Measurements from ENCODE around the gene TPP2.

TPP2 gene

DNA sequence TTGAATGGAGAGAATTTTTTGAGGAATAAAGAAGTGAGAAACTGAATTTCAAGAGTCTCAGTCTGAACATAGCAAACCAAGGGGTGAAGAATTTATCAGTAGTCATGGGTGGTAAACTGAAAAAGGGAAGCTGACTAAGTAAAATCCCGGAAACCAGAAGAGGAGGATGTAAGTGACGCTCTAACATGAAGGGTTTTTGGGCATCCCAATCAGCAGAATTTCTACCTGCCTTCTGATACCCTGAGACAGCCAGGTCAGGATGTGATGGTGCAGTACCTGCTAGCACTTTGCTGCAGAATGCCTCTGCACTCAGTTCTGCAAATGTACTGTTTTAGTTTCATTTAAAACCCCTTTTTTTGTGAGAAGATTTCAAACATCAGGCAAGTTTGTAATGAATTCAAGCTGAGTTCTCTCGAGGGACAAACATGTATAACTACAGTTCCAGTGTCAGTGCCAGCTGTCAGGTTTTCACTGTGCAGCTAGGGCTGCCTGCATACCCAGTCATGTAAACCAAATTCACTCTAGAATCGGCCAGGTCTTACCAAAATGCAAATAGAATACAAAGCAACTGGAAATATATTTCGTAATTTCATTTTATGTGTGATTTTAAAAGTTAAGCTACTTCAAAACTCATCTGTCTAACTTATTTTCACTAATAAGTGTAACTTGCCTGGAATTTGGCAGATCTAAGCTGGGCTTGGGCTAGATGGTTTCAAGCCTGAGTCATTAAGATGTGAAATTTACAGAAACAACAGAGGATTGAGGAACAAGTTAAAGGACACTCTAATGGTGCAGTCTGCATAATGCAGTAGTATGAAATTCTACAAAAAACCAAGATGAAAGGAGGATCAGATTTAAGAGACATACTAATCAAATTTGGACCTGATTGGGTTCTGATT is 84.3 kb downstream of the TPP2 start:
- CTCF ChIA-PET: no interaction called here
- Mint-ChIP-seq H3K9me3 (no peaks in the 10 kb centered on the region), H3K4me3 (no peak overlapping the region), H3K27ac (no peak overlapping the region), H3K4me1 (peaks cover 18% of the 10 kb centered on the region), H3K27me3 (no peaks in the 10 kb centered on the region), H3K36me3 (peaks cover 27% of the 10 kb centered on the region)
- no peak for DNase-seq

DNA sequence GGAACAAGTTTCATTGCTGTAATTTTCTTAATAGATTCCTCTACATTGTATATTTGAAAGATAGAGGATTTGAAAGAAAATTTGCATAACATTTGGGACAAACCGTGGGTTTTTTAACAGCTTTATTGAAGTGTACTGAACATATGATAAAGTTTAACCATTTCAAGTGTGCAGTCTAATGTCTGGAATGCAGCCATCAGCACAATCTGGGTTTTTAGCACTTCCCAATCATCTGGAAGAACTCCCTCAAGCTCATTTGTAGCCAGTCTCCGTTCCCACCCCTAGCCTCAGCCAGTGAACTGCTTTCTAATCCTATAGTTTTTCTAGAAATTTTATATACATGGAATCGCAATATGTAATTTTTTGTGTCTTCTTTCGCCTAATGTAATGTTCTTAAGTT is 85.4 kb downstream of the TPP2 start:
- Mint-ChIP-seq H3K36me3 (peaks cover 21% of the 10 kb centered on the region), H3K4me1 (peaks cover 24% of the 10 kb centered on the region), H3K27ac (no peak overlapping the region), H3K4me3 (no peak overlapping the region), H3K27me3 (no peaks in the 10 kb centered on the region), H3K9me3 (no peaks in the 10 kb centered on the region)
- DNase-seq: no peak
- CTCF ChIA-PET: no interaction called here

DNA sequence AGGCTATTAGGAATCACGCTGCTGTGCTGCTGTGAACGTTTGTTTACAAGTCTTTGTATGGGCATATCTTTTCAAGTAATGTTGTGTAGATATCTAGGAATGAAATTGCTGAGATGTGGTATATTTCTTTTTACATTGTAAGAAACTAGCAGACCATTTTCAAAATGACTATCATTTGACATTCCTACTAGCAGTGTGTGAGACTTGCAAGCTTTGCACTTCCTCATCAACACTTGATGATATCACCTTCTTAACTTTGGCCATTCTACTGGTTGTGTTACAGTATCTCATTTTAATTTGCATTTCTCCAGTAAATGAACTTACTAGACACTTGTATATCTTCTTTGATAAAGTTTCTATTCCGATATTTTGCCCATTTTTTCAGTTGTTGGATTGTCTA is 85.9 kb downstream of the TPP2 start:
- H3K27me3 Mint-ChIP-seq: no peaks in the 10 kb centered on the region
- no peak overlapping the region for H3K27ac Mint-ChIP-seq
- no peak for DNase-seq
- peaks cover 17% of the 10 kb centered on the region for H3K36me3 Mint-ChIP-seq
- CTCF ChIA-PET: interaction anchor here (1.3 kb wide), 1 partner anchor 163 kb away, joined by 3 read pairs; the partner anchor contains the start of gene ERCC5
- H3K4me3 Mint-ChIP-seq: no peak overlapping the region
- no peaks in the 10 kb centered on the region for H3K9me3 Mint-ChIP-seq
- peaks cover 24% of the 10 kb centered on the region for H3K4me1 Mint-ChIP-seq

DNA sequence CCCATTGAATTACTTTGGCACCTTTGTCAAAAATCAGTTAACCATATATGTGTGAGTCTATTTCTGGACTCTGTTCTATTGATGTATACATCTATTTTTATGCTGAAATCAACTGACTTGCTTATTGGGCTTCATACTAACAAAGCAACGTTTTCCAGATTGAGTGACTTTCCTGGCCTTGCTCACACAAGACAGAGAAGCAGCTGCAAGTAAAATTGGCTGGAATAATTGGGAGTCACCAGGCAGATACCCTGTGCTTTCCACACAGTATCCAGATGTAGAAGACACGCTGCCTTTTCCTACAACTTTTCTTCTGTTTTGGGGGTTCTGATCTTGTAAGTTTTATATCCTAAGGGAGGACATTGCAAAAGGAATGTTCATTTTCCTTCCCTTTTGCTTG is 86.9 kb downstream of the TPP2 start:
- Mint-ChIP-seq H3K4me1 (peaks cover 24% of the 10 kb centered on the region), H3K9me3 (no peaks in the 10 kb centered on the region), H3K4me3 (no peak overlapping the region), H3K27ac (no peak overlapping the region), H3K27me3 (peaks cover 7% of the 10 kb centered on the region), H3K36me3 (peaks cover 12% of the 10 kb centered on the region)
- CTCF ChIA-PET: interaction anchor here (1.3 kb wide), 1 partner anchor 162 kb away, joined by 3 read pairs; the partner anchor contains the start of gene ERCC5
- DNase-seq: no peak

DNA sequence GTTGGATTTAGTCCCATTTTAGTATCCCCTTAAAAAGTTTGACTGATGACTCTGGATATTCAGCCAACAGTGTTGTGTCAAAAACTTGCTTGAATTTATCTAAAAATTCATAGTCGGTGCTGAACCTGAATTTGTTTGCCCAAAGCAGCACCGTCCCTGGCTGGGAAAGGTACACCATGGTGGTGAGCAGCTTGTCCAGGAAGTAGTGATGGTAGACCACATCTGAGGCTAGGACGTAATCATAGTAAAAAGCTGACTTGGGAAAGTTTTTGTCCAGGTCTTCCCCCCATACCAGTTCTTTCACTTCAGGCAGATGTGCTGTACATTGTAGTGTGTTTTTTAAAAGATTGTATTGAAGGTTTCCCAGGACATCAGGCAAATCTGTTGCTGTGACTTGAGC is 89.2 kb downstream of the TPP2 start:
- H3K4me3 Mint-ChIP-seq: no peak overlapping the region
- H3K27ac Mint-ChIP-seq: no peak overlapping the region
- DNase-seq: no peak
- peaks cover 13% of the 10 kb centered on the region for H3K4me1 Mint-ChIP-seq
- no peaks in the 10 kb centered on the region for H3K36me3 Mint-ChIP-seq
- CTCF ChIA-PET: interaction anchor here (1.0 kb wide), 1 partner anchor 94 kb away, joined by 5 read pairs; no protein-coding TSS in a partner anchor
- peaks cover 15% of the 10 kb centered on the region for H3K27me3 Mint-ChIP-seq
- no peaks in the 10 kb centered on the region for H3K9me3 Mint-ChIP-seq

DNA sequence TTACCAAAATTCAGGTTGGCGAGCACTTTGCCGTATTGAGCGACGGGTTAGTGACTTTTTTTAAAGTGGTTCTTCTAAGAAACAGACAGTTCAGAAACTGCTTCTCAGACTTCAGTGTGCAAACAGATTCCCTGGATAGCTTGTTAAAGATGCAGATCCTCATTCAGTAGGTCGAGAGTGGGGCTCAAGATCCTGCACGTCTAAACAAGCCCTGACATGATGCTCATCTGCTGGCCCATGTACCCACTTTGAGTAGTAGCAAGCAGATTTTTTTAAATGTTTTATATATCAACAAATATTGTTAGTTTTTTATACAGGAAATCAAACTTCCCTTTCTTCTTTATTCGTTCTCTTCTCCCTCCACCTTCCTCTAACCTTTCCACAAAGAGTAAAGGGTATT is 90.7 kb downstream of the TPP2 start:
- Mint-ChIP-seq H3K4me1 (peaks cover 9% of the 10 kb centered on the region), H3K4me3 (no peak overlapping the region), H3K9me3 (no peaks in the 10 kb centered on the region), H3K27me3 (peaks cover 23% of the 10 kb centered on the region), H3K36me3 (no peaks in the 10 kb centered on the region), H3K27ac (no peak overlapping the region)
- CTCF ChIA-PET: interaction anchor here (1.2 kb wide), 1 partner anchor 71 kb away, joined by 3 read pairs; no protein-coding TSS in a partner anchor
- no peak for DNase-seq

DNA sequence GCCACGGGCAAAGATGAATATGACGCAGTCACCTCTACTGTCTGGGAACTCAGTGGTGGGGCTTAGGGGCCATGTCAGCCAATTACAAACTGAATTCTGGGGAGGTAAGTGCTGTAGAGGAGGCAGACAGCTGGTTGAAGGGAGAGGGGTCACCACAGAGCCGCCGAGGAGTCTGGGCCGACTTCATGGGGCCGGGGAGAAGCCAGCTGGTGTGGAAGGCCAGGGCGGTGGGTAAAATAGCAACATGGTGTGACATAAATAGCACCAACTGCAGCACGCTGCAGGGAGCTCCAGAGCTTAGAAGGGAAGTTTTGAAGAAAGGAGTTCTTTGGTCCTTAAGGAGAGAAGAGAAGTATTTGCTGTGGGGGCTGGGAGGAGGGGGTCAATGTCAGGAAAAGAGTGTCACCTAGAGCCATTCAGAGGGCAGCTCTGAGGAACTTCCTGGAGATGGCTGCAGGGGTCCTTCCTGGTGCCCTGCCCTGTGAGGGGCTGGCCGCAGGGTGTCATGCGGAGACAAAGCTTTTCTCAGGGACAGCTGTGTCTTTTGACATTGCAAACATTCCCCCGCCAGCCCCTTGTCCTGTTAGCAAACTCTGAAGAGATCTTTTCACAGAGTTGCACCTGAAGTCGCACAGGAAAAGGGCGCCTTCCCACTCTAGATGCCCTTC is 91.7 kb downstream of the TPP2 start:
- no peak overlapping the region for H3K4me3 Mint-ChIP-seq
- H3K4me1 Mint-ChIP-seq: peaks cover 9% of the 10 kb centered on the region
- no peaks in the 10 kb centered on the region for H3K36me3 Mint-ChIP-seq

DNA sequence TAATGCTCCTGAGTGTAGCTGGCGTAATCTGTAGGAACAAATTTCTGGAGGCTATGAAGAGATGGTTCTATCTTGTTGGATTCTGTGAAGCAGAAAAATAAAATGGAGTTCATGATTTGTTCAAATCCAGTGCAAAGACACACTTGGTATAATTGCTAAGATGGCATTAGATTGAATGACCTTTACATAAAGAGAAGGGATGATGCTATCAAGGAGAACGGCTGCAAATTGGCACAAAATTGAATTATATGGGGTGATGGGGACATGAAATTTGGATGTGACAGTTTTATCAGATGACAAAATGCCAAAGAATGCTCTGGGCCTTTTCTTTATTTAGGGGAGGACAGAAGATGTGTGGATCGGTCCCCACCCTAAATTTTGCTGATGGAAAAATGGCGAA is 94.1 kb downstream of the TPP2 start:
- DNase-seq: no peak
- peaks cover 8% of the 10 kb centered on the region for H3K4me1 Mint-ChIP-seq
- H3K27me3 Mint-ChIP-seq: peaks cover 34% of the 10 kb centered on the region
- no peak overlapping the region for H3K27ac Mint-ChIP-seq
- CTCF ChIA-PET: no interaction called here
- H3K9me3 Mint-ChIP-seq: no peaks in the 10 kb centered on the region
- no peaks in the 10 kb centered on the region for H3K36me3 Mint-ChIP-seq
- H3K4me3 Mint-ChIP-seq: no peak overlapping the region

More for the DNA sequence above, 91.7 kb downstream of the TPP2 start:
- no peak overlapping the region for H3K27ac Mint-ChIP-seq
- peaks cover 28% of the 10 kb centered on the region for H3K27me3 Mint-ChIP-seq
- H3K9me3 Mint-ChIP-seq: no peaks in the 10 kb centered on the region
- CTCF ChIA-PET: interaction anchor here (1.2 kb wide), 1 partner anchor 70 kb away, joined by 3 read pairs; no protein-coding TSS in a partner anchor
- no peak for DNase-seq

DNA sequence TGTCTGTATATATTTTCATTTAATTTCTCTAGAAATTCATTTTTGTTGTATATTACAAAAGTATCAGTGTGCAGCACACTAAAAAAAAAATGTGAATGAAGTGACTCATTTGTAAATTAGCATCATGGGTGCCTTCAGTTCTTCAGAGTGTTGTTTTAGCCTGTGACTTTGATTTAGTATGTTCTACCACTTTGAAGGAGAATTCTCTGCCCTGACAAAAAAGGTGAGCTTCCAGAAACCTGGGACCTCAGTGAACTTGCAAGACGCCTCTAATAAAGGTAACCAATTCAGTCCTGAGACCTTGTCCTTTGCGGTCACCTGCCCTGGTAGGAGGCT is 95.7 kb downstream of the TPP2 start:
- Mint-ChIP-seq H3K27ac (no peak overlapping the region), H3K4me1 (no peaks in the 10 kb centered on the region), H3K9me3 (no peaks in the 10 kb centered on the region), H3K27me3 (peaks cover 34% of the 10 kb centered on the region), H3K4me3 (no peak overlapping the region), H3K36me3 (no peaks in the 10 kb centered on the region)
- DNase-seq: no peak
- CTCF ChIA-PET: no interaction called here

DNA sequence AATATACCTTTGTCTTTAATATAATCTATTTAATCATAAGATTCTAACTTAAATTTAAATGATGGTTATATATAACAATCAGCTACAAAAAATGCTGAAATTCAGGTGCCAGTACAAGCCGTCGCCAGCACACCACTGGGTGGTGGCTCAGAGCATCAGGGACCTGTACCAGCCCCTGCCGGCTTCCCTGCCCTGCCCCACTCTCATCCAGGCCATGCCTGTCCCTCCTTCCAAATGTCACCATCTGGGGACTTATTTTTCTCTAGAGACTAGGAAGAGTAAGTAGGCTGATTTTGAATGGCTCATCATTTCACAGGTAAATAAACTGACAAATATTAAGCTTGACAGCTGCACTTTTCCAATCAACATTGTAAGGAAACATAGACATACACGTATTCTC is 96.5 kb downstream of the TPP2 start:
- no peak overlapping the region for H3K27ac Mint-ChIP-seq
- H3K9me3 Mint-ChIP-seq: no peaks in the 10 kb centered on the region
- H3K4me3 Mint-ChIP-seq: no peak overlapping the region
- peaks cover 35% of the 10 kb centered on the region for H3K27me3 Mint-ChIP-seq
- H3K36me3 Mint-ChIP-seq: no peaks in the 10 kb centered on the region
- no peaks in the 10 kb centered on the region for H3K4me1 Mint-ChIP-seq
- DNase-seq: no peak
- CTCF ChIA-PET: interaction anchor here (0.8 kb wide), 1 partner anchor 80 kb away, joined by 3 read pairs; the partner anchor contains the start of gene TEX30

DNA sequence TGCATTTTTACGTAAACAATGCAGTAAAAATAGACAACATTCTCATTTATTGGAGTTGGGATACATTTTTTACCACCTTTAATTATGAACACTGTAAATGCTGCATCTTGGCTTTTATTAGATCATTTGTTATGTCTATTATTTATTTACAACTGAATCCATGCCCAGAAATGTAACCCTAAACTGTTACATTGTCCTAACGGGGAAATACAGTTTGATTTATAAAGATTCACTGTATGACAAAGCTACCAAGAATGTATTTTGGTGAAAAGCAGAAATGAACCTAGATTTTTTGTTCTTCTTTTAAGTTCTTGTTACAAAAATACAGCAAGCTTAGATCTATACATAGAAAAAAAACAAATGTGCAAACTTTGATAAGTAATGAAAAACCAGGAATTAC is 97.0 kb downstream of the TPP2 start:
- CTCF ChIA-PET: interaction anchor here (0.8 kb wide), 1 partner anchor 80 kb away, joined by 3 read pairs; the partner anchor contains the start of gene TEX30
- H3K9me3 Mint-ChIP-seq: no peaks in the 10 kb centered on the region
- no peak overlapping the region for H3K27ac Mint-ChIP-seq
- H3K36me3 Mint-ChIP-seq: no peaks in the 10 kb centered on the region
- no peak overlapping the region for H3K4me3 Mint-ChIP-seq
- H3K27me3 Mint-ChIP-seq: peaks cover 34% of the 10 kb centered on the region
- no peaks in the 10 kb centered on the region for H3K4me1 Mint-ChIP-seq
- DNase-seq: no peak

DNA sequence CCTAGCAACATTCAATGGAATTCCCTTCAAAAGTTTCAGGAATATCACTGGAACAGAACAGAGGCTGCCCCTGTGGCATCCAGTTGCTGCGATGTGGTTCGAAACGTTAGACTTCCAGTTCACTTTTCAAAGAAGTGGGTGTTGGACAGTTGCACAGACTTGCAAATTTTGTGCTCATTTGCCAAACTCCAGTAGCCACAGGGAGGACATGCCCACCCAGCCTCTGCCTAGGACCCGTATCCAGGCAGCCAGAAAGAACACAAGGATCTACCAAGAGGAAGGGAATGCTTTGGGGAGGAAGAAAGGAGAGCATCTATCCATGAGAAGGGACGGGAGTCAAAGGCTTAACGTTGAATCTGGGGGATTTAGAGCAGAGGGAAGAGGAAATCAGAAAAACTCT is 98.2 kb downstream of the TPP2 start, which contains the start of gene METTL21C:
Gene METTL21C (minus strand): TSS at position 108 of the 400 bp plus-strand sequence. CDS start 546 bp downstream, outside the sequence.
- no peak within 1 kb of the TSS for H3K27ac Mint-ChIP-seq
- no peaks in the 10 kb centered on the region for H3K36me3 Mint-ChIP-seq
- no peak for DNase-seq
- H3K4me1 Mint-ChIP-seq: no peaks in the 10 kb centered on the region
- CTCF ChIA-PET: interaction anchor here (0.6 kb wide), 1 partner anchor 534 kb away, joined by 3 read pairs; no protein-coding TSS in a partner anchor
- H3K27me3 Mint-ChIP-seq: peaks cover 31% of the 10 kb centered on the region
- H3K9me3 Mint-ChIP-seq: no peaks in the 10 kb centered on the region
- H3K4me3 Mint-ChIP-seq: no peak within 1 kb of the TSS

DNA sequence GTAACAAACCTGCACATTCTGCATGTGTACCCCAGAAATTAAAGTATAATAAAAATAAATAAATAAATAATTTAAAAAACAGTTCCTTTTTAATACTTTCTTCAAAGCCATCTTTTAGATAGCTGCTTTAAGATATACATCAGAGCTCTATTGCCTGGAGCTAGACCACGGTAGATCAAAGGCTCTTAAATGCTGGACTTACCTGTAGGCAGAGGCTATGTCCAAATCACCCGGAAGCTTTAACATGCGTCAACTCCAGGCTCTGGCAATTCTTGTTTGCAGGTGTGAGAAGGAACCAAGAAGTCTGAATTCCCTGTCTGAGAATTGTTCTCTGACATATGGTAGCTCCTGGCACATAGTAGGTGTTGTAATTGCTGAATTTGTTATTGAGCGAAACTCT is 99.7 kb downstream of the TPP2 start:
- CTCF ChIA-PET: interaction anchor here (1.1 kb wide), 1 partner anchor 104 kb away, joined by 3 read pairs; no protein-coding TSS in a partner anchor
- Mint-ChIP-seq H3K36me3 (no peaks in the 10 kb centered on the region), H3K9me3 (no peaks in the 10 kb centered on the region), H3K27ac (no peak overlapping the region), H3K27me3 (peaks cover 31% of the 10 kb centered on the region), H3K4me1 (no peaks in the 10 kb centered on the region), H3K4me3 (no peak overlapping the region)
- DNase-seq: no peak

DNA sequence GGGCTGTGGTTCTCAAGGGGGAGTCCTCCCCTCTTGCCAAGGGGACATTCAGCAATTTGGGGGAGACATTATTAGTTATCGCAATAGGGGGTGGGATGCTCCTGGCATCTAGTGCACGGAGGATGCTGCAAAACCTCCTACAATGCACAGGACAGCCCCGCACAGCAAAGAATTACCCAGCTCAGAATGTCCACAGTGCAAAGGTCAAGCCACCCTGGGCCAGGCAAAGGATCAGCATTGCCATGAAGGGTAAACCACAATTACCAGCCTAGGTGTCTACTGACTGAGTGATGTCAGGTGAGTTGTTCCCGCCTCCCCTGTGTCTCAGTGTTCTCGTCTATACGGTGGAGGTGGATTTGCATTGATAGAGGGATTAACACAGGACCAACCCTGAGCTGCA is 100.5 kb downstream of the TPP2 start:
- no peak overlapping the region for H3K4me3 Mint-ChIP-seq
- H3K36me3 Mint-ChIP-seq: no peaks in the 10 kb centered on the region
- CTCF ChIA-PET: no interaction called here

More for the DNA sequence above, 100.5 kb downstream of the TPP2 start:
- Mint-ChIP-seq H3K4me1 (no peaks in the 10 kb centered on the region), H3K9me3 (no peaks in the 10 kb centered on the region), H3K27me3 (peaks cover 24% of the 10 kb centered on the region), H3K27ac (no peak overlapping the region)
- no peak for DNase-seq

Data from activated naive CD4-positive, alpha-beta T cell treated with anti-CD3 and anti-CD28 coated beads, Interleukin-2, amount 10 ng/mL, durations not matched to agents 7 days and 5 days (primary cell).